ENCODE results near the gene ANO1. TPM values are rescaled to one million over a fixed set of nuclear protein-coding genes. Genes with fewer than 3 reads are reported as not detected.

Gene ANO1
- total RNA-seq, 1 donor from 2014 or later, result 0.14 TPM

- no peak overlapping the region for H3K27ac Mint-ChIP-seq (ENCODE audit: unreplicated experiment)
- no peaks in the 10 kb centered on the region for H3K36me3 Mint-ChIP-seq (ENCODE audit: low read depth, unreplicated experiment)
- Histone ChIP-seq H3K4me3 (ENCODE audit: insufficient read depth, low read depth, low read length) (no peak overlapping the region), H3K27ac (ENCODE audit: low read depth, low read length) (no peak overlapping the region), H3K36me3 (ENCODE audit: insufficient read depth, low read length) (no peaks in the 10 kb centered on the region), H3K4me2 (ENCODE audit: low read length) (no peak overlapping the region), H3K9ac (ENCODE audit: low read length) (no peak overlapping the region), H3K9me3 (ENCODE audit: insufficient read depth, low read depth, low read length) (no peaks in the 10 kb centered on the region), H4K20me1 (ENCODE audit: insufficient read depth, low read length) (no peaks in the 10 kb centered on the region), H3K4me1 (ENCODE audit: insufficient read depth, low read length) (no peaks in the 10 kb centered on the region), H3K27me3 (ENCODE audit: insufficient read depth, low read length) (peaks cover 2% of the 10 kb centered on the region), H3K79me2 (ENCODE audit: insufficient read depth, low read length) (no peaks in the 10 kb centered on the region), H2AFZ (ENCODE audit: low read depth, low read length) (no peak overlapping the region)
- DNase-seq (ENCODE audit: low read depth) (no peak), FAIRE-seq (no peak)
- no peaks in the 10 kb centered on the region for H3K4me1 Mint-ChIP-seq (ENCODE audit: low read depth, unreplicated experiment)
- TF ChIP-seq, protein P1, sequence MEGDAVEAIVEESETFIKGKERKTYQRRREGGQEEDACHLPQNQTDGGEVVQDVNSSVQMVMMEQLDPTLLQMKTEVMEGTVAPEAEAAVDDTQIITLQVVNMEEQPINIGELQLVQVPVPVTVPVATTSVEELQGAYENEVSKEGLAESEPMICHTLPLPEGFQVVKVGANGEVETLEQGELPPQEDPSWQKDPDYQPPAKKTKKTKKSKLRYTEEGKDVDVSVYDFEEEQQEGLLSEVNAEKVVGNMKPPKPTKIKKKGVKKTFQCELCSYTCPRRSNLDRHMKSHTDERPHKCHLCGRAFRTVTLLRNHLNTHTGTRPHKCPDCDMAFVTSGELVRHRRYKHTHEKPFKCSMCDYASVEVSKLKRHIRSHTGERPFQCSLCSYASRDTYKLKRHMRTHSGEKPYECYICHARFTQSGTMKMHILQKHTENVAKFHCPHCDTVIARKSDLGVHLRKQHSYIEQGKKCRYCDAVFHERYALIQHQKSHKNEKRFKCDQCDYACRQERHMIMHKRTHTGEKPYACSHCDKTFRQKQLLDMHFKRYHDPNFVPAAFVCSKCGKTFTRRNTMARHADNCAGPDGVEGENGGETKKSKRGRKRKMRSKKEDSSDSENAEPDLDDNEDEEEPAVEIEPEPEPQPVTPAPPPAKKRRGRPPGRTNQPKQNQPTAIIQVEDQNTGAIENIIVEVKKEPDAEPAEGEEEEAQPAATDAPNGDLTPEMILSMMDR (IDR thresholded peaks at IDR 0.05; ENCODE audit: insufficient read depth, low read depth, low read length), result no peak
- TF ChIP-seq EZH2 (IDR thresholded peaks at IDR 0.05; ENCODE audit: insufficient read depth, low read length), result no peak
- H3K4me3 Mint-ChIP-seq (ENCODE audit: unreplicated experiment), result no peak overlapping the region
- peaks cover 28% of the 10 kb centered on the region for H3K27me3 Mint-ChIP-seq (ENCODE audit: low read depth, unreplicated experiment)
- no peaks in the 10 kb centered on the region for H3K9me3 Mint-ChIP-seq (ENCODE audit: unreplicated experiment)
Observed at GRCh38 chr11:70174547-70175235, 96.6 kb downstream of the ANO1 start.

DNA sequence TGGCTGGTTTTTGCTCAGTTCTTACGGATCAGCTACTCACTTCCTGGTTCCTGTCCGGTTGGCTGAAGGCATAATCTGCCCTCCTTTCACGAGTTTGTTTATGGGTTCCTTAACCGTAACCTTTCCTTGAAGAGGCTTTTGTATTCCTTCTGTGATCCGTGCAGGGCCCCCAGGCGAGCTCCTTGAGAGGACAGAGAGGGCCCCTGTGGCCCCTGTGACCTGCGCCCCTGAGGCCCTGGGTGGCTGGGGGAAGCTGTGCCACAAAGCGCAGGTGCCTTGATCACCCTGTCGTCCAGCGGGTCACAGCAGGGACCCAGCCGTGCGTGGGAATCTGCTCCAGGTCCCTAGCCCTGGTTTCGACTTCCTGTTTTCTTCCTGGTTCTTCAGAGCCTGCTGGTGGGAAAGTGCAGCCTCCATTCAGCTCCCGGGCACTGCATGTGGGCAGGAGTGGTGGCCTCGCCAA lies 97.2 kb downstream of the ANO1 start:
- Histone ChIP-seq H3K27me3 (ENCODE audit: insufficient read depth, low read length) (peaks cover 2% of the 10 kb centered on the region), H3K36me3 (ENCODE audit: insufficient read depth, low read length) (no peaks in the 10 kb centered on the region), H3K79me2 (ENCODE audit: insufficient read depth, low read length) (no peaks in the 10 kb centered on the region), H3K4me1 (ENCODE audit: insufficient read depth, low read length) (no peaks in the 10 kb centered on the region), H3K9me3 (ENCODE audit: insufficient read depth, low read depth, low read length) (no peaks in the 10 kb centered on the region), H4K20me1 (ENCODE audit: insufficient read depth, low read length) (no peaks in the 10 kb centered on the region), H3K4me2 (ENCODE audit: low read length) (no peak overlapping the region), H3K4me3 (ENCODE audit: insufficient read depth, low read depth, low read length) (no peak overlapping the region), H3K9ac (ENCODE audit: low read length) (no peak overlapping the region), H2AFZ (ENCODE audit: low read depth, low read length) (no peak overlapping the region), H3K27ac (ENCODE audit: low read depth, low read length) (no peak overlapping the region)
- H3K4me3 Mint-ChIP-seq (ENCODE audit: unreplicated experiment), result no peak overlapping the region
- peaks cover 31% of the 10 kb centered on the region for H3K27me3 Mint-ChIP-seq (ENCODE audit: low read depth, unreplicated experiment)
- TF ChIP-seq, protein P1 (IDR thresholded peaks at IDR 0.05; ENCODE audit: insufficient read depth, low read depth, low read length), result no peak
- no peak for TF ChIP-seq EZH2 (IDR thresholded peaks at IDR 0.05; ENCODE audit: insufficient read depth, low read length)
- H3K4me1 Mint-ChIP-seq (ENCODE audit: low read depth, unreplicated experiment), result no peaks in the 10 kb centered on the region
- no peaks in the 10 kb centered on the region for H3K36me3 Mint-ChIP-seq (ENCODE audit: low read depth, unreplicated experiment)
- DNase-seq (ENCODE audit: low read depth), result no peak
- H3K27ac Mint-ChIP-seq (ENCODE audit: unreplicated experiment), result no peak overlapping the region
- FAIRE-seq, result no peak
- no peaks in the 10 kb centered on the region for H3K9me3 Mint-ChIP-seq (ENCODE audit: unreplicated experiment)
